ENCODE data around the gene MYH13. TPM values are rescaled to one million over a fixed set of nuclear protein-coding genes. Genes with fewer than 3 reads are reported as not detected.

MYH13 gene
- total RNA-seq, 4 donors from 2014 or later, result not detected

- 75% methylated on average over 1 of the region's 1 CpG for WGBS
Observed at GRCh38 chr17:10270258-10270657, 102.5 kb downstream of the MYH13 start.

GRCh38 chr17:10268005-10268404, 104.8 kb downstream of the MYH13 start:
- Histone ChIP-seq H3K36me3 (no peaks in the 10 kb centered on the region), H3K27ac (no peak overlapping the region), H3K4me1 (peaks cover 5% of the 10 kb centered on the region), H3K9me3 (no peaks in the 10 kb centered on the region), H3K27me3 (no peaks in the 10 kb centered on the region), H3K4me3 (no peak overlapping the region)
- 72% methylated on average over 4 of the region's 4 CpGs for WGBS
- no peak for DNase-seq (ENCODE audit: low spot score in 2 of 2)
- TF ChIP-seq CTCF (IDR thresholded peaks at IDR 0.05), result no peak

More at GRCh38 chr17:10270258-10270657, 102.5 kb downstream of the MYH13 start:
- peak overlapping the region; percentile 41 for H3K27ac ChIP-seq
- H3K27me3 ChIP-seq, result peaks cover 2% of the 10 kb centered on the region
- no peak overlapping the region for H3K4me3 ChIP-seq
- peaks cover 5% of the 10 kb centered on the region for H3K4me1 ChIP-seq
- TF ChIP-seq CTCF (IDR thresholded peaks at IDR 0.05) (no peak), POLR2AphosphoS5 (IDR thresholded peaks at IDR 0.05) (peak in 1 of 3 donors; percentile 22), POLR2A (IDR thresholded peaks at IDR 0.05) (no peak), EP300 (IDR thresholded peaks at IDR 0.05) (no peak)
- no peaks in the 10 kb centered on the region for H3K9me3 ChIP-seq
- H3K36me3 ChIP-seq, result no peaks in the 10 kb centered on the region
- DNase-seq (ENCODE audit: low spot score in 2 of 2), result no peak

- DNase-seq (ENCODE audit: low spot score in 2 of 2), result no peak
- Histone ChIP-seq H3K4me3 (no peak overlapping the region), H3K4me1 (peaks cover 5% of the 10 kb centered on the region), H3K36me3 (no peaks in the 10 kb centered on the region), H3K27me3 (no peaks in the 10 kb centered on the region), H3K27ac (peak overlapping the region; percentile 24), H3K9me3 (no peaks in the 10 kb centered on the region)
- 74% methylated on average over 3 of the region's 3 CpGs for WGBS
- no peak for TF ChIP-seq POLR2A (IDR thresholded peaks at IDR 0.05)
- TF ChIP-seq EP300 (IDR thresholded peaks at IDR 0.05), result no peak
- TF ChIP-seq POLR2AphosphoS5 (IDR thresholded peaks at IDR 0.05), result no peak
- no peak for TF ChIP-seq CTCF (IDR thresholded peaks at IDR 0.05)
Observed at GRCh38 chr17:10266296-10266876, 106.4 kb downstream of the MYH13 start.

- no peak for DNase-seq (ENCODE audit: low spot score in 2 of 2)
- Histone ChIP-seq H3K27ac (peak overlapping the region; percentile 24), H3K27me3 (peaks cover 3% of the 10 kb centered on the region), H3K9me3 (no peaks in the 10 kb centered on the region), H3K36me3 (no peaks in the 10 kb centered on the region), H3K4me3 (no peak overlapping the region), H3K4me1 (peaks cover 5% of the 10 kb centered on the region)
- WGBS, result 81% methylated on average over 3 of the region's 3 CpGs
- TF ChIP-seq EP300 (IDR thresholded peaks at IDR 0.05), result no peak
- TF ChIP-seq POLR2A (IDR thresholded peaks at IDR 0.05), result no peak
- no peak for TF ChIP-seq CTCF (IDR thresholded peaks at IDR 0.05)
- TF ChIP-seq POLR2AphosphoS5 (IDR thresholded peaks at IDR 0.05), result no peak
Observed at GRCh38 chr17:10265100-10265810, 107.6 kb downstream of the MYH13 start.

- DNase-seq (ENCODE audit: low spot score in 2 of 2), result no peak
- Histone ChIP-seq H3K4me3 (no peak overlapping the region), H3K4me1 (peaks cover 5% of the 10 kb centered on the region), H3K27me3 (peaks cover 3% of the 10 kb centered on the region), H3K36me3 (no peaks in the 10 kb centered on the region), H3K9me3 (no peaks in the 10 kb centered on the region), H3K27ac (no peak overlapping the region)
- 61% methylated on average over 2 of the region's 2 CpGs for WGBS
- no peak for TF ChIP-seq CTCF (IDR thresholded peaks at IDR 0.05)
- no peak for TF ChIP-seq EP300 (IDR thresholded peaks at IDR 0.05)
- TF ChIP-seq POLR2AphosphoS5 (IDR thresholded peaks at IDR 0.05), result no peak
- no peak for TF ChIP-seq POLR2A (IDR thresholded peaks at IDR 0.05)
Observed at GRCh38 chr17:10264051-10264450, 108.8 kb downstream of the MYH13 start.

Measured in suprapubic skin (tissue), 4 donors.